Neural progenitor cell (in vitro differentiated cells): Measurements from ENCODE around the gene IRF2BP2.
"Not testable (repeated sequence)": the region's sequence is repeated elsewhere in the genome, so short reads cannot be mapped to it uniquely, and the experiment has no call there.

Experiments used
- CTCF ChIP-seq: fragments of 200-600 bp; sonication (generic); IDR thresholded peaks from 2 replicates; pipeline ENCODE4 v1.5.1; 2017; ENCODE audit warnings: antibody characterized with exemption, mild to moderate bottlenecking
- EZH2phosphoT487 ChIP-seq: fragments of 200-600 bp; sonication (generic); IDR thresholded peaks from 2 replicates; pipeline ENCODE4 v1.6.1; 2017; ENCODE audit warnings: antibody characterized with exemption

DNA sequence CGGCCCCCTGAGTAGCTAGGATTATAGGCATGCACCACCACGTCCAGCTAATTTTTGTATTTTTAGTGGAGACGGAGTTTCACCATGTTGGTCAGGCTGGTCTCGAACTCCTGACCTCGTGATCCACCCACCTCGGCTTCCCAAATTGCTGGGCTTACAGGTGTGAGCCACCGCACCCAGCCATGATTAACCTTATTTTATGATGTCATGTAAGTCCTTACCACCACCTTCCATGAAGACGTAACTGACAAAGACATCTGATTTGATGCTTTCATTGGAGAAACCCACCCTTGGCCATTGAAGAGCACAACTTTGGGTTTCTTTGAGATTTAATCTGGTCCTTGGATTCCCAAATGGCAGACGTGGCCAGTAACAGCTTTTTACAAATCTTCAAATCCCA lies 24.9 kb upstream of the IRF2BP2 start:
- not testable (repeated sequence) for TF ChIP-seq CTCF, EZH2phosphoT487
